Activated CD4-positive, alpha-beta memory T cell treated with anti-CD3 and anti-CD28 coated beads, Interleukin-2, amount 10 ng/mL, durations not matched to agents 7 days and 5 days (primary cell): ENCODE measurements around the gene VGLL4. TPM values are rescaled to one million over a fixed set of nuclear protein-coding genes. Genes with fewer than 3 reads are reported as not detected.

ENCODE experiments used
- CTCF ChIA-PET: fragments of 350-600 bp; sonication (Branson Sonifier 250); formaldehyde crosslinking; loops from one replicate; lab custom pipeline; 2021; ENCODE audit warnings: antibody characterized with exemption, inconsistent platforms; lab: Charles Lee
- POLR2A ChIA-PET: fragments of 350-600 bp; sonication (Branson Sonifier 250); formaldehyde crosslinking; loops from one replicate; lab custom pipeline; 2021; ENCODE audit warnings: antibody characterized with exemption; lab: Charles Lee
- DNase-seq: peaks from one replicate; pipeline ENCODE4 v3.0.0-alpha.2; 2020
- H3K27ac Mint-ChIP-seq: one replicate; pipeline ENCODE4 v1.8.0; 2021; ENCODE audit warnings: mild to moderate bottlenecking, mixed read lengths
- H3K27me3 Mint-ChIP-seq: one replicate; pipeline ENCODE4 v1.8.0; 2021; ENCODE audit warnings: mixed read lengths
- H3K36me3 Mint-ChIP-seq: one replicate; pipeline ENCODE4 v1.8.0; 2021; ENCODE audit warnings: low read depth, mixed read lengths
- H3K4me1 Mint-ChIP-seq: one replicate; pipeline ENCODE4 v1.8.0; 2021; ENCODE audit warnings: mixed read lengths
- H3K4me3 Mint-ChIP-seq: one replicate; pipeline ENCODE4 v1.8.0; 2021; ENCODE audit warnings: mild to moderate bottlenecking, mixed read lengths
- H3K9me3 Mint-ChIP-seq: one replicate; pipeline ENCODE4 v1.8.0; 2021; ENCODE audit warnings: mixed read lengths
- total RNA-seq, 2 experiments: library from RNA; stranded (reverse); gene quantifications; one replicate each; pipeline ENCODE4 v1.2.3, GENCODE V29; 2021

Gene VGLL4
- total RNA-seq, 2 experiments from 2014 or later = 47.8 to 49.2 TPM

DNA sequence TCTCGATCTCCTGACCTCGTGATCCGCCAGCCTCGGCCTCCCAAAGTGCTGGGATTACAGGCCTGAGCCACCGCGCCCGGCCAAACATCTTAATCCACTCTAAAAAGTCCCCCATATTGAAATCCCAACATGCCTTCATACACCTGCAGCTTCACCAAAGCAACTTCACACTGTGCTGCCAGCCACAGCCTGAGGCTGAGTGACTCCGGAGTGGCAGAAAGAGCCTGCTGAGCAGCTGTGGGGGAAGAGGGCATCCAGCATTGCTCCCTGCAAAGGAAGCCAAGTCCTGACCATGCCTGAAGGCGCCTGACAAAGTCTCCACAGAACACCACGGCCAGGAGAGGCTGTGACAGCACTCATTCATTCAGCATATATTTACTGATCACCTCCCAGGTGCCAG lies 21.6 kb upstream of the VGLL4 start:
- CTCF ChIA-PET = no interaction called here
- POLR2A ChIA-PET = no interaction called here
- no peak overlapping the region for H3K4me3 Mint-ChIP-seq
- H3K36me3 Mint-ChIP-seq = no peaks in the 10 kb centered on the region
- H3K4me1 Mint-ChIP-seq = no peaks in the 10 kb centered on the region
- no peak overlapping the region for H3K27ac Mint-ChIP-seq
- H3K9me3 Mint-ChIP-seq = no peaks in the 10 kb centered on the region
- DNase-seq = no peak
- H3K27me3 Mint-ChIP-seq = no peaks in the 10 kb centered on the region

GRCh38 chr3:11662392-11662990 lies 18.8 kb upstream of the VGLL4 start:
- H3K27ac Mint-ChIP-seq = no peak overlapping the region
- no peak for DNase-seq
- no peaks in the 10 kb centered on the region for H3K9me3 Mint-ChIP-seq
- no peaks in the 10 kb centered on the region for H3K27me3 Mint-ChIP-seq
- no peaks in the 10 kb centered on the region for H3K4me1 Mint-ChIP-seq
- no peaks in the 10 kb centered on the region for H3K36me3 Mint-ChIP-seq
- ChIA-PET POLR2A (interaction anchor here (0.7 kb wide), 1 partner anchor 24 kb away, joined by 3 read pairs; no protein-coding TSS in a partner anchor), CTCF (interaction anchor here (0.6 to 1.3 kb wide), 2 partner anchors 61 to 141 kb away, joined by 3 to 4 read pairs; no protein-coding TSS in a partner anchor)
- no peak overlapping the region for H3K4me3 Mint-ChIP-seq

DNA sequence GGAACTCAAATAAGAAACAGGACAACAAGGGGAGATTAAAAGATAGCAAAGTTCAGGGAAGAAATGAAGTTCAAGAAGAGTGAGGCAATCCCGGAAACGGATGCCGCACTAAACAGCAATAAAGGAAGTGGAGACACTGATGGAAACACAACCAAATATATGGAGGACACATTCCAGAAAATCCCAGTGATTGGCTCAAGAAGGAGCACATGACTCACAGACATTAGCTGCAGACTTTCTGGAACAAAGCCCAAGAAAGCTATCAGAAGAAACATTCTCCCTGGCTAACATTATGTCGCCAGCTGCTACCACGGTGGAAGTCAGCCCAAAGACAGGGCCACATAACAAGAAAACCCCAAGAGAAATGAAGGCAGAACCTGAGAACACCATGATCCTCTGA lies 18.1 kb upstream of the VGLL4 start:
- DNase-seq = no peak
- Mint-ChIP-seq H3K27ac (no peak overlapping the region), H3K4me3 (no peak overlapping the region), H3K9me3 (no peaks in the 10 kb centered on the region), H3K27me3 (no peaks in the 10 kb centered on the region), H3K4me1 (no peaks in the 10 kb centered on the region), H3K36me3 (no peaks in the 10 kb centered on the region)
- CTCF ChIA-PET = interaction anchor here (0.6 to 1.3 kb wide), 2 partner anchors 61 to 142 kb away, joined by 3 to 4 read pairs; no protein-coding TSS in a partner anchor
- POLR2A ChIA-PET = no interaction called here

DNA sequence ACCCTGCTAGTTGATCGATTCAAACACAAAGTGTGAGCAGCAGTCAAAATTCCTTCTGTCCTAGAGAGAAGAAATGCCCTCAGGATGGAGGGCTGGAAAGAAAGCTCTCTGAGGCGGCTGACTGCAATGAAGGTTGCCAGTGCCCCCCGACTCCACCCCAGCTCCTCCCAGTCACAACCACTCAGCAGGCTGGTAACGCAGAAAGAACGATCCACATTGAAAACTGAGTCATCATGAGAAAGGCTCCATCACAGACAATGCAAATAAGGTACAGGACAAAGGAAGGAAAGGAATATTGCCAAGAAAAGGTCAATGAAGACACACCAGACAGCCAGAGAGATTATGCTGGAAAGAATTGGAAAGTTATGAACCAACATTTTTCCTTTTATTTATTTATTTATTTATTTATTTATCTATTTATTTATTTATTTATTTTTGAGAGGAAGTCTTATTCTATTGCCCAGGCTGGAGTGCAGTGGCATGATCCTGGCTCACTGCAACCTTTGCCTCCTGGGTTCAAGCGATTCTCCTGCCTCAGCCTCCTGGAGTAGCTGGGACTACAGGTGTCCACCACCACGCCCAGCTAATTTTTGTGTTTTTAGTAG lies 17.4 kb upstream of the VGLL4 start:
- ChIA-PET POLR2A (no interaction called here), CTCF (interaction anchor here (1.1 to 1.3 kb wide), 2 partner anchors 143 to 173 kb away, joined by 3 to 4 read pairs; no protein-coding TSS in a partner anchor)
- DNase-seq = no peak
- Mint-ChIP-seq H3K27me3 (no peaks in the 10 kb centered on the region), H3K36me3 (no peaks in the 10 kb centered on the region), H3K27ac (no peak overlapping the region), H3K4me3 (no peak overlapping the region), H3K9me3 (no peaks in the 10 kb centered on the region), H3K4me1 (no peaks in the 10 kb centered on the region)

DNA sequence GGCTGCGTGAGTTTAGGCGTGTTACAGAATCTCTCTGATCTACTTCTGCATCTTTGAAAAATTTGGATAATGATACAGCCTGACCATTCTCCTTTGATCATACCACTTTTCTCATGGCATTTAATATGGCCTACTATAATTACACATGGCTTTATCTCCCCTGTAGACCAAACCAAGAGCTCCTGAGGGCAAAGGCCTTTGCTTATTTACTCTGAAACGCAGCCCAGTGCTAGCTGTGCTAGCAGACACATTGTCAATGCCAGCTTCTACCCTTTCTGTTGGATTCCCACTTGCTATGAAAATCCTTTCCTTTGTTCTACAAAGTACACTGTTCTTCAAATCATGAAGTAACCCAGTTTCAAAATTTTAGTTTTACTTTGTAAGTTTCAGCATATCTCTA lies 16.5 kb upstream of the VGLL4 start:
- ChIA-PET POLR2A (no interaction called here), CTCF (interaction anchor here (1.1 kb wide), 1 partner anchor 174 kb away, joined by 3 read pairs; no protein-coding TSS in a partner anchor)
- Mint-ChIP-seq H3K36me3 (no peaks in the 10 kb centered on the region), H3K4me1 (no peaks in the 10 kb centered on the region), H3K4me3 (no peak overlapping the region), H3K27ac (no peak overlapping the region), H3K9me3 (no peaks in the 10 kb centered on the region), H3K27me3 (no peaks in the 10 kb centered on the region)
- DNase-seq = no peak

GRCh38 chr3:11658180-11658579 lies 14.5 kb upstream of the VGLL4 start:
- no peaks in the 10 kb centered on the region for H3K9me3 Mint-ChIP-seq
- H3K4me3 Mint-ChIP-seq = no peak overlapping the region
- no peak for DNase-seq
- CTCF ChIA-PET = interaction anchor here (0.9 to 1.8 kb wide), 2 partner anchors 146 to 279 kb away, joined by 3 to 6 read pairs; no protein-coding TSS in a partner anchor
- H3K27ac Mint-ChIP-seq = no peak overlapping the region
- H3K4me1 Mint-ChIP-seq = no peaks in the 10 kb centered on the region
- no peaks in the 10 kb centered on the region for H3K36me3 Mint-ChIP-seq
- POLR2A ChIA-PET = no interaction called here
- no peaks in the 10 kb centered on the region for H3K27me3 Mint-ChIP-seq

DNA sequence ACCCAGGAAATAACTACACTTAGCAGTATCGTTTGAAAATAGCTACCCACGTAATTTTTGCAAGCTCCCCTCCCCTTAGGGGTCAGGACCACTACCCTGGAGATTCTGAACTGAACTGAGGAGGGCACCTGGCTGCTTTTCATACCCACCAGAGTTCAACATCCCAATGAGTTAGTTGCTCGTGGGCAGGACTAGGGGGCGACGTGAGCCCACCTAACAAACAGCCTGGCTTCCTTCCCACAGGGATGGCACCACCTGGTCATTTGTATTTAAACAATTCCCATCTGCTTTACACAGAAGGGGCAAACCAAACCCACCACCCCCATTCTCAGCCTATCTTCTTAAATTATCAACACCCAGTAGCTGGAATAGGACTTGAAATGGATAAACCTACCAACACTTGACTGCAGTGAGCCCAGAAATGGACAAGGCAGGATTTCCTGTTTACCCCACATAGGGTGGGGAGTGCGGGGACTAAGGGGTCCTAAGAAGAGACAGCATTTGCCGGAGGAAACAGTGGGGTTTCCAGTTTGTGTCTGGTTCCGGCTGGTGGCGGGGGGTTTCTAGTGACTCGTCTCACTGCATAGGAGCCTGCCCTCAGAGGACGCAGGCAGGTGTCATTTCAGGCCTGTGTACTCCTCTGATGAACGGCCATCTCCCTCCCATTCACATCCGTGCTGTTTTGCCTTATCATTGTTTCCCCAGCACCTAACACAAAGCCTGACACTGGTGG lies 11.6 kb upstream of the VGLL4 start:
- no peaks in the 10 kb centered on the region for H3K36me3 Mint-ChIP-seq
- no peak overlapping the region for H3K27ac Mint-ChIP-seq
- H3K27me3 Mint-ChIP-seq = no peaks in the 10 kb centered on the region
- no peaks in the 10 kb centered on the region for H3K4me1 Mint-ChIP-seq
- no peak for DNase-seq
- ChIA-PET CTCF (interaction anchor here (0.9 to 1.9 kb wide), 2 partner anchors 149 to 276 kb away, joined by 4 to 9 read pairs; no protein-coding TSS in a partner anchor), POLR2A (no interaction called here)
- no peak overlapping the region for H3K4me3 Mint-ChIP-seq
- H3K9me3 Mint-ChIP-seq = no peaks in the 10 kb centered on the region

- no peaks in the 10 kb centered on the region for H3K27me3 Mint-ChIP-seq
- no peaks in the 10 kb centered on the region for H3K9me3 Mint-ChIP-seq
- DNase-seq = no peak
- H3K4me1 Mint-ChIP-seq = no peaks in the 10 kb centered on the region
- H3K36me3 Mint-ChIP-seq = no peaks in the 10 kb centered on the region
- POLR2A ChIA-PET = no interaction called here
- CTCF ChIA-PET = interaction anchor here (1.1 to 1.9 kb wide), 2 partner anchors 179 to 275 kb away, joined by 3 to 9 read pairs; no protein-coding TSS in a partner anchor
- no peak overlapping the region for H3K4me3 Mint-ChIP-seq
- no peak overlapping the region for H3K27ac Mint-ChIP-seq
These were observed 10.5 kb upstream of the VGLL4 start for GRCh38 chr3:11654166-11654565.

DNA sequence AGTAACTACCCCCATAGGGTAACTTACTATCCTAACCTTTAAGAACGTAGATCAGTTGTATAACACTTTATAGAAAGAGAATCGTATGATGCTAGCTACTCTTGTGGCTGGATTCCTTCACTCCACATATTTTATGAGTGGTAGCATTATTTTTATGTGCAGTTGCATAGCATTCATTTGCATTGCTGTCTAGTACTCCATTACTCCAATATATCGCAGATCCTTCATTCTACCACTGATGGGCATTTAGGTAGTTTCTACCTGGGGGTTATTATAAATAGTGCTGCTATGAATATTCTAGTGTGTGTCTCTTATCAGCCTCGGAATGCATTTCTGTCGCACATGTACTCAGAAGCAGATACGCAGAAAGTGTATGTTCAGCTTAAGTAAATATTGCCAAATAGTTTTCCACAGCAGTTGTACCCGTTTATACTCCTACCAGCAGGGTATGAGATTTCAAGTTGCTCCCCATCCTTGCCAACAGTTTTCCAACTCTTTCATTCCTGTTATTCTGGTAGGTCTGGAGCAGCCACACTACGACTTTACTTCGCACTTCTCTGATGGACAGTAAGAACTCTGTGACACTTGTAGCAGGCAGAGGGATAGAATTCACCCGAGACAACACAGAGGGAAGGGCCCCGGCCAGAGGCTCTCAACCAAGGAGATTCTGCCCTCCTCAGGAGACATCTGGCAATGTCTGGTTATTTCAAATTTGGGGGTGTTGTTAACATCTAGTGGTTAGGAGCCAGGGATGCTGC lies 9.8 kb upstream of the VGLL4 start:
- POLR2A ChIA-PET = no interaction called here
- no peak overlapping the region for H3K27ac Mint-ChIP-seq
- no peaks in the 10 kb centered on the region for H3K36me3 Mint-ChIP-seq
- no peaks in the 10 kb centered on the region for H3K9me3 Mint-ChIP-seq
- no peak for DNase-seq
- no peak overlapping the region for H3K4me3 Mint-ChIP-seq
- H3K4me1 Mint-ChIP-seq = no peaks in the 10 kb centered on the region
- CTCF ChIA-PET = interaction anchor here (0.6 to 1.1 kb wide), 2 partner anchors 170 to 180 kb away, joined by 3 read pairs; no protein-coding TSS in a partner anchor
- no peaks in the 10 kb centered on the region for H3K27me3 Mint-ChIP-seq

- DNase-seq = no peak
- Mint-ChIP-seq H3K27me3 (peaks cover 2% of the 10 kb centered on the region), H3K4me1 (no peaks in the 10 kb centered on the region), H3K4me3 (no peak overlapping the region), H3K36me3 (no peaks in the 10 kb centered on the region), H3K27ac (no peak overlapping the region), H3K9me3 (no peaks in the 10 kb centered on the region)
- POLR2A ChIA-PET = no interaction called here
- CTCF ChIA-PET = interaction anchor here (0.6 to 4.7 kb wide), 18 partner anchors 9 to 414 kb away, joined by 3 to 37 read pairs (median 4); partner anchors contain the start of gene VGLL4
These were observed 8.2 kb upstream of the VGLL4 start for GRCh38 chr3:11651900-11652299.

DNA sequence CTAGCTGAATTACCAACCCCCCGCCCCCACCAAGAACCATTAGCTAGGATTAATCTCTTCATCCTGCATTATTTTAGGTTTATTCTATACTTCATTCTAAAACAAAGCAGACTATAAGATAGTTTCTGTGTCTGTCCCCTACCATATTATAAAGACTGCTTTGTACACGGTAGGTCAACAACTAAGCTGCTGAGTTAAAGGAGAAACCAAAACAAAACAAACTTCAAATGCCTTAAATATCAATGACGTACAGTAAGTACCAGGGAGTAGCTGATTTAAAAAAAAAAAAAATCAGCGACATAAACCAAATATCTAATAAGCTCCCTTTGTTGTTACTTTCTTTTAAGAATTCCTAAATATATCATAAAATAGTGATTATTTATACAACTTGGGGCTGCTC lies 7.8 kb upstream of the VGLL4 start:
- DNase-seq = no peak
- Mint-ChIP-seq H3K36me3 (no peaks in the 10 kb centered on the region), H3K4me1 (no peaks in the 10 kb centered on the region), H3K4me3 (no peak overlapping the region), H3K9me3 (no peaks in the 10 kb centered on the region), H3K27me3 (peaks cover 2% of the 10 kb centered on the region), H3K27ac (no peak overlapping the region)
- CTCF ChIA-PET = interaction anchor here (0.6 to 4.7 kb wide), 25 partner anchors 8 to 593 kb away, joined by 3 to 37 read pairs (median 4); partner anchors contain the start of gene VGLL4
- POLR2A ChIA-PET = no interaction called here

- no peak for DNase-seq
- Mint-ChIP-seq H3K4me1 (no peaks in the 10 kb centered on the region), H3K4me3 (no peak overlapping the region), H3K36me3 (no peaks in the 10 kb centered on the region), H3K27ac (no peak overlapping the region), H3K9me3 (no peaks in the 10 kb centered on the region), H3K27me3 (peaks cover 2% of the 10 kb centered on the region)
- ChIA-PET POLR2A (interaction anchor here (1.0 kb wide), 1 partner anchor 24 kb away, joined by 3 read pairs; no protein-coding TSS in a partner anchor), CTCF (interaction anchor here (0.7 to 4.7 kb wide), 9 partner anchors 24 to 592 kb away, joined by 3 to 37 read pairs (median 4); no protein-coding TSS in a partner anchor)
These were observed 6.7 kb upstream of the VGLL4 start for GRCh38 chr3:11650391-11650790.
